RWPE2 (cell line): Measurements from ENCODE around the gene IFI44L.

Source experiments
- ATAC-seq: fragments of 200-7000 bp; cut with Tn5 transposase; 3 replicates; pipeline ENCODE4 v1.9.1; 2021; ENCODE audit warnings: low read depth
- DNase-seq: peaks from one replicate; pipeline ENCODE4 v3.0.0-alpha.2; 2020; ENCODE audit warnings: low spot score
- H3K27ac ChIP-seq: fragments of 450-650 bp; 2 replicates; pipeline ENCODE4 v1.5.1; 2017; ENCODE audit warnings: mild to moderate bottlenecking; ENCODE audit not compliant: poor library complexity, severe bottlenecking
- H3K27me3 ChIP-seq: fragments of 250-450 bp; sonication (Bioruptor Pico); 2 replicates; pipeline ENCODE4 v1.5.1; 2021; ENCODE audit warnings: mild to moderate bottlenecking, moderate library complexity; ENCODE audit not compliant: insufficient read depth, poor library complexity, severe bottlenecking
- H3K36me3 ChIP-seq: fragments of 250-450 bp; sonication (Bioruptor Pico); 2 replicates; pipeline ENCODE4 v1.5.1; 2020; ENCODE audit warnings: low read depth, mild to moderate bottlenecking, moderate library complexity
- H3K4me1 ChIP-seq: fragments of 250-450 bp; sonication (Bioruptor Pico); 2 replicates; pipeline ENCODE4 v1.5.1; 2021; ENCODE audit warnings: mild to moderate bottlenecking, moderate library complexity; ENCODE audit not compliant: insufficient read depth, poor library complexity, severe bottlenecking
- H3K4me3 ChIP-seq: fragments of 250-450 bp; sonication (Bioruptor Pico); 2 replicates; pipeline ENCODE4 v1.5.1; 2021; ENCODE audit warnings: mild to moderate bottlenecking, moderate library complexity; ENCODE audit not compliant: severe bottlenecking
- H3K9me3 ChIP-seq: fragments of 250-450 bp; sonication (Bioruptor Pico); 2 replicates; pipeline ENCODE4 v1.5.1; 2021; ENCODE audit warnings: mild to moderate bottlenecking, moderate library complexity; ENCODE audit not compliant: severe bottlenecking
- CTCF ChIP-seq: fragments of 450-650 bp; IDR thresholded peaks from one replicate; pipeline ENCODE4 v1.5.1; 2017; ENCODE audit warnings: mild to moderate bottlenecking, moderate library complexity; ENCODE audit not compliant: poor library complexity, severe bottlenecking

The IFI44L gene

GRCh38 chr1:78676993-78677392 lies 56.7 kb downstream of the IFI44L start:
- ATAC-seq (no peak), DNase-seq (no peak)
- H3K4me3 ChIP-seq: no peak overlapping the region
- no peaks in the 10 kb centered on the region for H3K9me3 ChIP-seq
- no peaks in the 10 kb centered on the region for H3K36me3 ChIP-seq
- TF ChIP-seq CTCF: no peak
- H3K4me1 ChIP-seq: no peaks in the 10 kb centered on the region
- H3K27me3 ChIP-seq: no peaks in the 10 kb centered on the region
- H3K27ac ChIP-seq: no peak overlapping the region

GRCh38 chr1:78677788-78678187 lies 57.5 kb downstream of the IFI44L start:
- Histone ChIP-seq H3K36me3 (no peaks in the 10 kb centered on the region), H3K27me3 (no peaks in the 10 kb centered on the region), H3K9me3 (no peaks in the 10 kb centered on the region), H3K4me1 (peaks cover 1% of the 10 kb centered on the region), H3K27ac (no peak overlapping the region), H3K4me3 (no peak overlapping the region)
- TF ChIP-seq CTCF: no peak
- ATAC-seq (no peak), DNase-seq (no peak)

- H3K4me1 ChIP-seq: peaks cover 3% of the 10 kb centered on the region
- H3K27me3 ChIP-seq: no peaks in the 10 kb centered on the region
- no peak overlapping the region for H3K27ac ChIP-seq
- H3K4me3 ChIP-seq: no peak overlapping the region
- H3K9me3 ChIP-seq: no peaks in the 10 kb centered on the region
- no peak for ATAC-seq
- no peak for TF ChIP-seq CTCF
- no peaks in the 10 kb centered on the region for H3K36me3 ChIP-seq
- DNase-seq: no peak
Observed at GRCh38 chr1:78678324-78678723, 58.1 kb downstream of the IFI44L start.

GRCh38 chr1:78681265-78681664 lies 61.0 kb downstream of the IFI44L start:
- ATAC-seq (no peak), DNase-seq (no peak)
- Histone ChIP-seq H3K4me1 (peaks cover 3% of the 10 kb centered on the region), H3K27me3 (no peaks in the 10 kb centered on the region), H3K9me3 (no peaks in the 10 kb centered on the region), H3K4me3 (no peak overlapping the region), H3K27ac (no peak overlapping the region), H3K36me3 (no peaks in the 10 kb centered on the region)
- no peak for TF ChIP-seq CTCF

- Histone ChIP-seq H3K4me1 (peaks cover 10% of the 10 kb centered on the region), H3K9me3 (no peaks in the 10 kb centered on the region), H3K4me3 (no peak overlapping the region), H3K36me3 (no peaks in the 10 kb centered on the region), H3K27ac (no peak overlapping the region), H3K27me3 (no peaks in the 10 kb centered on the region)
- ATAC-seq (no peak), DNase-seq (no peak)
- no peak for TF ChIP-seq CTCF
Observed at GRCh38 chr1:78682496-78682895, 62.2 kb downstream of the IFI44L start.
